ENCODE data around the gene MBNL1.

Gene MBNL1

DNA sequence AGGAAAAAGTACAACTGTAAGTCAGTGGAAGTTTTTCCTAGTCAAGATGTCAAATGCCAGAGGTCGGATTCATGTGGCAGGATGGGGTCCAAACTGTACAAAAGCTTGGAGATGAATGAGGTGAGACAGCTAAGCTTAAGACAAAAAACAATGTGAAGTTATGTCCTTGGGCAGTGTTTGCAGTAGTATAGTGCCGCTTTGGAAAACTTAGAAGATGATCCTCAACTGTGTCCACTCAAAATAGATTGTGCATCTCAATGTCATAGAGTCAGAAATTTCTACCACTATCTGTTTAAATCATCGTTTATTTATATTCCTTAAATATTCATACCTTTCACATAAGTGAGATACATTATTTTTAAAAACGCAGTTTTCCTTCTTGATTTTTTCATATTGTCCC, 77.3 kb downstream of the MBNL1 start:
- FAIRE-seq (no peak), DNase-seq (ENCODE audit: insufficient read length, low spot score) (no peak)
- no peak for TF ChIP-seq TAF1 (IDR thresholded peaks at IDR 0.05; ENCODE audit: low read depth, low read length)
- no peak for TF ChIP-seq POLR2AphosphoS5 (IDR thresholded peaks at IDR 0.05; ENCODE audit: low read depth, low read length)
- no peak for TF ChIP-seq POLR2A (IDR thresholded peaks at IDR 0.05; ENCODE audit: low read depth, low read length)
- TF ChIP-seq PAX5 (IDR thresholded peaks at IDR 0.05; ENCODE audit: insufficient read depth, low read length, severe bottlenecking) = no peak
- no peak for TF ChIP-seq SPI1 (IDR thresholded peaks at IDR 0.05; ENCODE audit: low read depth, low read length)
- no peak for TF ChIP-seq POU2F2 (IDR thresholded peaks at IDR 0.05; ENCODE audit: low read depth, low read length)

DNA sequence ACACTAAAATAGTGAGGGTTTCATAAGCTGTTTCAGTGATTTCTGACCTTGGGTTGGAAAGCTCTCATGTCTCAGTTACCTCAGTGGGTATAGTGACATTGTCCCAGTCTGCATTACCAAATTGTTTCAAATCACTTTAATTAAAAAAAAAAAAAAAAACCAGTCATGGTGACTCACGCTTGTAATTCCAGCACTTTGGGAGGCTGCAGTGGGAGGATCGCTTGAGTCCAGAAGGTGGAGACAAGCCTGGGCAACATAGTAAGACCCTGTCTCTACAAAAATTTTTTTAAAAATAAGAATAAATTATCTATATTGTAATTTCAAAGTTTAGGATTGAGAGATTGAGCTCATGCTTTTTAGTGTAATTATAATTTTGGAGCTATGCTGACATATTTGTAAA, 78.0 kb downstream of the MBNL1 start:
- TF ChIP-seq TAF1 (IDR thresholded peaks at IDR 0.05; ENCODE audit: low read depth, low read length) (no peak), POLR2AphosphoS5 (IDR thresholded peaks at IDR 0.05; ENCODE audit: low read depth, low read length) (no peak), PAX5 (IDR thresholded peaks at IDR 0.05; ENCODE audit: insufficient read depth, low read length, severe bottlenecking) (no peak), SPI1 (IDR thresholded peaks at IDR 0.05; ENCODE audit: low read depth, low read length) (no peak)
- FAIRE-seq (no peak), DNase-seq (ENCODE audit: insufficient read length, low spot score) (no peak)

DNA sequence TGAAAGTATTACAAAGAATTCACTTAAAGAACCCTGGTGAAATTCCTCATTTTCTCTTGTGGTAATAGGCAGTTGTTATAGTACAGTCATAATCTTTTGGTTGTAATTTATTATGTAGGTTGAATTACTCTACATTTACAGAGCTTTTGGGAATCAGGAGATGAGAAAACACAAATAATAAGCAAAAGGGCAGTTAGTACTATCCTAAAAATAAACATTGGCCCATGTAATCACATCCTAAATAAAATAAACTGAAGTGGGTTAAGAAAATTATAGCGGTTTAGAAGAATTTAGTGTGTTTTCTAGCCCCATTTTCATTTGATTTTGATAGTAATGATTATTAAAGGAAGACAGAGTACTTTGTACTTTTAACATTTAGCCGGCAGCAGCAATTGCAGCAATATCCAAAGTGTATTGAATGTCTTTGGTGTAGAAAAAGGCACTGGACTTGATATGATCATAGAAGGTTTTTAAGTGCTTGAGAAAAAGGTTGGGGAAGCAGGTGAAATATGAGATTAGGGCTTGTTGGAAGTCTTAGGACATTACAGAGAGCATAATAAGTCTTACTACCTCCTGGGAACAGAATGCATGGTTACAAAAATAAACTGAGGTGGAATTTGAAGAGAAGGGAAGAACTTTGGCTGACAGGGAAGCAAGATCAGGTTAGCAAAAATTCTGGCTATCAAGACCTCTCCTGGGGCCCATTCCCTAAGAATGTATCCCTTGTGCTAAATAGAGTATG, 79.9 kb downstream of the MBNL1 start:
- no peak for DNase-seq (ENCODE audit: insufficient read length, low spot score)
- no peak for FAIRE-seq
- TF ChIP-seq POU2F2 (IDR thresholded peaks at IDR 0.05; ENCODE audit: low read depth, low read length) (no peak), PAX5 (IDR thresholded peaks at IDR 0.05; ENCODE audit: insufficient read depth, low read length, severe bottlenecking) (no peak), POLR2A (IDR thresholded peaks at IDR 0.05; ENCODE audit: low read depth, low read length) (no peak)

DNA sequence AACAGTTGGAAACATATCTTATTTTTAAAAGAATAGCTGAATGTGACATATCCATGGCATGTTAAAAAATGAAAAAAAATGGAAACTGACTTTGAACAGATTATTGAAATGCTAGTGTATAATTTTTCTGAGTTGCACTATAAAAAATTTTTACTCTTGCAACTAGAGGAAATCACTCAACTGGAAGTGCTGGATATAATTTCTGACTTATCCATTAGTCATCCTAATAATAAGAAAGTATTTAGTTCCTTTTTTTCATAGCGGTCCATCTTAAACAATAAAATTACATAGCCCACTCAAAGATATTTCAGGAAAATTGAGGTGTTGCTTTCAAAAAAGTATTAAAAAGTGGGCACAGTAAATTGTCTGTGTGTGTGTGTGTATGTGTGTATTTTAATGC, 80.7 kb downstream of the MBNL1 start:
- DNase-seq (ENCODE audit: insufficient read length, low spot score) (no peak), FAIRE-seq (no peak)
- TF ChIP-seq PAX5 (IDR thresholded peaks at IDR 0.05; ENCODE audit: insufficient read depth, low read length, severe bottlenecking) (no peak), POLR2AphosphoS5 (IDR thresholded peaks at IDR 0.05; ENCODE audit: low read depth, low read length) (no peak), POU2F2 (IDR thresholded peaks at IDR 0.05; ENCODE audit: low read depth, low read length) (no peak), POLR2A (IDR thresholded peaks at IDR 0.05; ENCODE audit: low read depth, low read length) (no peak), SPI1 (IDR thresholded peaks at IDR 0.05; ENCODE audit: low read depth, low read length) (no peak), TAF1 (IDR thresholded peaks at IDR 0.05; ENCODE audit: low read depth, low read length) (no peak)

DNA sequence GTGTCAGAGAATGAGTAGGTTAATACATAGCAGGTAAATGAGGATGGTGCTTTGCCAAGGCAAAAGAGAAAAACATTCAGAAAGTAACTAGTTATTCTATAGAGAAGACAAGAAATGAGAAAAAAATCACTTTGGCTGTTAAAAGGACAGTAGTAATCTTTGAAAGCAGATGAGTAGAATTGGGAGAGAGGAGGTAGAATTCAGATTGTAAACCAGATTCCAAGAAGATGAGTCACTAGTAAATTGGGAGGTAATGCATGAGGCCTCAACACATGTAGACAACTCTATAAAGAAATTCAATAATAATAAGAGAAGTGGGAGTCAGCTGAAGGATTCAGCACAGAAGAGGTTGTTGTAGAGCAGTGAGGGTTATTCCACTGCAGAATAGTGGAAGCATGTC, 81.4 kb downstream of the MBNL1 start:
- no peak for FAIRE-seq
- no peak for DNase-seq (ENCODE audit: insufficient read length, low spot score)
- TF ChIP-seq SPI1 (IDR thresholded peaks at IDR 0.05; ENCODE audit: low read depth, low read length) (no peak), POLR2A (IDR thresholded peaks at IDR 0.05; ENCODE audit: low read depth, low read length) (no peak), TAF1 (IDR thresholded peaks at IDR 0.05; ENCODE audit: low read depth, low read length) (no peak), POLR2AphosphoS5 (IDR thresholded peaks at IDR 0.05; ENCODE audit: low read depth, low read length) (no peak), POU2F2 (IDR thresholded peaks at IDR 0.05; ENCODE audit: low read depth, low read length) (no peak), PAX5 (IDR thresholded peaks at IDR 0.05; ENCODE audit: insufficient read depth, low read length, severe bottlenecking) (no peak)

DNA sequence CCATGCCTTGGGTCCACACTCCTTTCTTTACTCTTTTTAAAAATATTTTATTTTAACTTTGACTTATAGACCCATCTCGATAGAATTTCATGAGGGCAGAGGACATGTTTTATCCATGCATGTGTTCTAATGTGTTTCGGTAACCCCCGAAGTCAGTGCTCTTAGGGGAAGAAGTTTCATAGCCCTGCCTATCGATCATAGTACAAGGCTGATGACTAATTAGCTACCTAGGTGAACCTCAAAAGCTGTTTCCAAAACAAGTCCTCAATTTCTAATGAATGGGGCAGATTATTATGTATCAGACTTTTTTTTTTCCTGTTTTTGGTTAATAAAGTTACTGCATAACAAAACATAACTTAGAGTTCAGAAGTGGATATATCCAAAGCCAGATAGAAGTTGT, 82.0 kb downstream of the MBNL1 start:
- FAIRE-seq (no peak), DNase-seq (ENCODE audit: insufficient read length, low spot score) (no peak)
- TF ChIP-seq POU2F2 (IDR thresholded peaks at IDR 0.05; ENCODE audit: low read depth, low read length) (no peak), PAX5 (IDR thresholded peaks at IDR 0.05; ENCODE audit: insufficient read depth, low read length, severe bottlenecking) (no peak), POLR2AphosphoS5 (IDR thresholded peaks at IDR 0.05; ENCODE audit: low read depth, low read length) (no peak), TAF1 (IDR thresholded peaks at IDR 0.05; ENCODE audit: low read depth, low read length) (no peak), SPI1 (IDR thresholded peaks at IDR 0.05; ENCODE audit: low read depth, low read length) (no peak), POLR2A (IDR thresholded peaks at IDR 0.05; ENCODE audit: low read depth, low read length) (no peak)

DNA sequence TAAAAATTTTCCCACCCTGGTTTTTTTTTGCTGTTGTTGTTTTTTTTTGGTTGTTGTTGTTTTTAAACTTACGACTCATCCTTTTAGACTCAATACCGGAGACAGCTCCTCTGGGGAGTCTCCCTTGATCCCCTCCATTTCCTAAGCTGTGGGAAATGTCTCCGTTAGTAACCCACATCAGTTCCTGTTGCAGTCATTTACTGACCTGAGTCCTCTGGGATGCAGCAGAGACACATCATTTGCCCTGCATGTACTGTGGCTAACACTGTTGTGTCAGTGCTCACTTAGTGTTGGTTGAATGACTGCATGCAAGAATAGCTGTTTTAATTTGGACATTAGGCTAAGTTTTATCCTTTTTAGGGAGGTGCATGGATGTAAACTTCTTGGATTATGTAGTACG, 83.8 kb downstream of the MBNL1 start:
- TF ChIP-seq PAX5 (IDR thresholded peaks at IDR 0.05; ENCODE audit: insufficient read depth, low read length, severe bottlenecking) = no peak
- TF ChIP-seq POU2F2 (IDR thresholded peaks at IDR 0.05; ENCODE audit: low read depth, low read length) = 0 out of 2 replicates have a peak, but pooled peaks have one; percentile 20
- 0 out of 2 replicates have a peak, but pooled peaks have one; percentile 52 for TF ChIP-seq POLR2AphosphoS5 (IDR thresholded peaks at IDR 0.05; ENCODE audit: low read depth, low read length)
- DNase-seq (ENCODE audit: insufficient read length, low spot score) (no peak), FAIRE-seq (peak; percentile 69)

DNA sequence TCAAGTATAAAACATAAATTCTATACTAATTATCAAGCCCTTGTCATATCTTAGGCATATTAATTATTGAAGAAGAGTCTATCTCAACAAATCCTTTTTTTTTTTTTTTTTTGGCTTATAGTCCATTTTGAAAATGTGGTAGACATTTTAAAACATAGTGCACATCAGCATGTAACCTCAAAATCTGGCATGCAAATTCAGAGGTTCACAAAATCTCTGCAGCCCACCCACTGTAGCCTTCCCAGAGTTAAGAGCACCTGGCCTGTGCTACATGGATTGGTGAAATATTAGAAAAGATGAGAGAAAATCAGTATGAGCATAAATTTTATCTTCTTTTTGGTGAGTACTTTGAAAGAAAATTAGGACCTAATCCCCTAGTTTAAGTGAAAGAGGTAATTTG, 84.8 kb downstream of the MBNL1 start:
- TF ChIP-seq POU2F2 (IDR thresholded peaks at IDR 0.05; ENCODE audit: low read depth, low read length) = peak; percentile 73; the same call in 1 of the 2 replicates
- TF ChIP-seq PAX5 (IDR thresholded peaks at IDR 0.05; ENCODE audit: insufficient read depth, low read length, severe bottlenecking) = no peak
- no peak for FAIRE-seq
- DNase-seq (ENCODE audit: insufficient read length, low spot score) = no peak

DNA sequence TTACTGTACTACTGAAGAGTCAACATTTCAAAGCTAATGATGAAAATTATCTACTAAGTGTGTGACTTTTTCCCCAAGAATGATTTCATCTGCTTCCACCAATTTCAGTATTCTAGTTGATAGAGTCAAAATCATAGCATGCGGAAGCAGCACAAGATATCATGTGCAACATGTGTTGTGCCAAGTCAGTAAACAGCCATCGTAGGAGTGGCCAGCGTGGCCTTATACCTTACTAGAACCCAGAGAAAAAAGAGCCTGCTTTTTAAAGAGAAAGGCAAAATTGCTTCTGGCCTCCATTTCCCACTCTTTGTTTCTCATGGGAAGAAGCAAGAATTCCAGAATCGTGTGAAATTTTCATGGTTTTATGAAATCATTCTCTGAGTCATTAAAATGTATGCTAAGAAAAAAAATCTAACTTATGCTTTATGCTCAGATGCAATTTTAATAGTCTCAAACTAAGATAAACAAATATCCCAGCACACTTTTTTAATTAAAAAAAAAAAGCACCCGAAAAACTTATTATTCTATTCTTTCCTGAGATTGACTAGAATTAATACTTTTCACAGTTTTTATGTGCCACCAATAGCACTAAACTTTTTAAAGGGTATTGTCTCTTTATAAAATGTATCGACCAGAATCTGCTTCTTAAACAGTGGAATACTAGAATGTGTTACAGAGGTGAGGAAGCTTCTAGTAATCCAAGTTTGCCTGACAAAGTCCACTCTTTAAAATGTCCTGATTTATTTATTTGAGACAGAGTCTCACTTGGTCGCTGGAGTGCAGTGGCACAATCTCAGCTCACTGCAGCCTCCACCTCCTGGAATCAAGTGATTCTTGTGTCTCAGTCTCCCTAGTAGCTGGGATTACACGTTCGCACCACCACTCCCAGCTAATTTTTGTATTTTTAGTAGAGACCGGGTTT, 87.3 kb downstream of the MBNL1 start:
- TF ChIP-seq POU2F2 (IDR thresholded peaks at IDR 0.05; ENCODE audit: low read depth, low read length) (no peak), POLR2AphosphoS5 (IDR thresholded peaks at IDR 0.05; ENCODE audit: low read depth, low read length) (no peak), PAX5 (IDR thresholded peaks at IDR 0.05; ENCODE audit: insufficient read depth, low read length, severe bottlenecking) (no peak), SPI1 (IDR thresholded peaks at IDR 0.05; ENCODE audit: low read depth, low read length) (no peak), TAF1 (IDR thresholded peaks at IDR 0.05; ENCODE audit: low read depth, low read length) (no peak), POLR2A (IDR thresholded peaks at IDR 0.05; ENCODE audit: low read depth, low read length) (no peak)
- no peak for DNase-seq (ENCODE audit: insufficient read length, low spot score)
- FAIRE-seq = no peak

Data from GM12891 (cell line).